K562 (cell line): Measurements from ENCODE around the gene TTLL11. TPM values are rescaled to one million over a fixed set of nuclear protein-coding genes. Genes with fewer than 3 reads are reported as not detected.

Experiments
- CBX5 ChIP-seq: IDR thresholded peaks from 2 replicates; pipeline ENCODE4 v1.6.1; 2014; ENCODE audit warnings: low read depth, borderline replicate concordance
- CTBP1 ChIP-seq: fragments of 450-650 bp; IDR thresholded peaks from 2 replicates; pipeline ENCODE4 v1.6.1; 2016; ENCODE audit warnings: borderline replicate concordance
- GABPA ChIP-seq: fragments of 200-800 bp; sonication (Bioruptor generic); conservative IDR thresholded peaks from 2 replicates; pipeline ENCODE4 v1.6.1; 2016; ENCODE audit warnings: low read depth, missing genetic modification characterization, missing compliant biosample characterization
- ID3 ChIP-seq, 2 experiments: fragments of 250-450 bp in 1 of 2; fragments of 450-650 bp in 1 of 2; sonication (Bioruptor Pico) in 1 of 2; IDR thresholded peaks; 2 replicates each; pipeline versions ENCODE4 v1.6.1 to v1.8.0; 2016 to 2021; ENCODE audit warnings: mild to moderate bottlenecking in 2 of 2, moderate library complexity in 2 of 2, missing compliant biosample characterization in 1 of 2, missing genetic modification characterization in 1 of 2
- KAT2B ChIP-seq: IDR thresholded peaks from one replicate; pipeline ENCODE4 v1.6.1; 2012; ENCODE audit warnings: low read depth, mild to moderate bottlenecking, control low read depth, inconsistent platforms, low read length, moderate library complexity
- NCOA2 ChIP-seq, 2 experiments: fragments of 450-650 bp; IDR thresholded peaks; 2 replicates each; pipeline ENCODE4 v1.6.1; 2018; ENCODE audit warnings: mild to moderate bottlenecking in 2 of 2, moderate library complexity in 1 of 2; ENCODE audit not compliant: partially characterized antibody in 2 of 2
- PKNOX1 ChIP-seq: fragments of 450-650 bp; IDR thresholded peaks from 2 replicates; pipeline ENCODE4 v1.6.1; 2016
- RBFOX2 ChIP-seq: fragments of 200-400 bp; formaldehyde crosslinking; IDR thresholded peaks from 2 replicates; pipeline ENCODE4 v1.6.1; 2017; ENCODE audit warnings: low read depth, mild to moderate bottlenecking, low read length, moderate library complexity
- SAFB ChIP-seq: fragments of 200-400 bp; formaldehyde crosslinking; IDR thresholded peaks from 2 replicates; pipeline ENCODE4 v1.6.1; 2017; ENCODE audit warnings: low read depth, low read length, borderline replicate concordance
- TBL1XR1 ChIP-seq, 2 experiments: IDR thresholded peaks; 2 replicates each; pipeline ENCODE4 v1.6.1; 2012; ENCODE audit warnings: improper control_type of control experiment in 2 of 2, low read length in 2 of 2, mild to moderate bottlenecking in 1 of 2
- ZNF699 ChIP-seq: fragments of 250-450 bp; sonication (Bioruptor Pico); IDR thresholded peaks from 2 replicates; pipeline ENCODE4 v1.8.0; 2021; ENCODE audit warnings: mild to moderate bottlenecking, moderate library complexity; ENCODE audit not compliant: insufficient replicate concordance
- polyA plus RNA-seq, 8 experiments: library from polyadenylated mRNA; depleted of rRNA in 4 of 8; stranded (reverse) in 5 of 8; unstranded in 3 of 8; fragments of >200 nt; fragmentation: Nextera tagmentation in 2 of 8; fragmentation: Illumina TruSeq in 1 of 8; extraction: Ambion mirVana in 2 of 8; extraction: Trizol in 1 of 8; gene quantifications; 2 replicates each; pipeline versions ENCODE4 v1.2.1 to v1.2.3, GENCODE V29; 2011 to 2014; ENCODE audit warnings: inconsistent platforms in 1 of 8, missing spikeins in 1 of 8
- total RNA-seq, 7 experiments: library from RNA; depleted of rRNA in 6 of 7; stranded (reverse); fragments of >200 nt in 6 of 7; fragmentation: Illumina TruSeq in 2 of 7; extraction: Trizol in 2 of 7; gene quantifications; 2 replicates each; pipeline versions ENCODE4 v1.2.1 to v1.2.3, GENCODE V29; 2011 to 2021; ENCODE audit warnings: low replicate concordance in 1 of 7
- TF ChIP-seq, protein P1 (sequence below): fragments of 450-650 bp; IDR thresholded peaks from 2 replicates; pipeline ENCODE4 v1.6.1; 2016; ENCODE audit warnings: low read depth
- TF ChIP-seq, protein P2 (sequence below): sonication (generic); formaldehyde crosslinking; IDR thresholded peaks from 2 replicates; pipeline ENCODE4 v1.9.0; 2022; ENCODE audit warnings: mild to moderate bottlenecking, missing genetic modification reagents

Gene TTLL11
- total and polyA plus RNA-seq, 9 of the 15 experiments (the other 6 are each of a cell fraction or from before 2014, with no cell fraction given) = 0.83 to 4.4 (median 2.7) TPM

DNA sequence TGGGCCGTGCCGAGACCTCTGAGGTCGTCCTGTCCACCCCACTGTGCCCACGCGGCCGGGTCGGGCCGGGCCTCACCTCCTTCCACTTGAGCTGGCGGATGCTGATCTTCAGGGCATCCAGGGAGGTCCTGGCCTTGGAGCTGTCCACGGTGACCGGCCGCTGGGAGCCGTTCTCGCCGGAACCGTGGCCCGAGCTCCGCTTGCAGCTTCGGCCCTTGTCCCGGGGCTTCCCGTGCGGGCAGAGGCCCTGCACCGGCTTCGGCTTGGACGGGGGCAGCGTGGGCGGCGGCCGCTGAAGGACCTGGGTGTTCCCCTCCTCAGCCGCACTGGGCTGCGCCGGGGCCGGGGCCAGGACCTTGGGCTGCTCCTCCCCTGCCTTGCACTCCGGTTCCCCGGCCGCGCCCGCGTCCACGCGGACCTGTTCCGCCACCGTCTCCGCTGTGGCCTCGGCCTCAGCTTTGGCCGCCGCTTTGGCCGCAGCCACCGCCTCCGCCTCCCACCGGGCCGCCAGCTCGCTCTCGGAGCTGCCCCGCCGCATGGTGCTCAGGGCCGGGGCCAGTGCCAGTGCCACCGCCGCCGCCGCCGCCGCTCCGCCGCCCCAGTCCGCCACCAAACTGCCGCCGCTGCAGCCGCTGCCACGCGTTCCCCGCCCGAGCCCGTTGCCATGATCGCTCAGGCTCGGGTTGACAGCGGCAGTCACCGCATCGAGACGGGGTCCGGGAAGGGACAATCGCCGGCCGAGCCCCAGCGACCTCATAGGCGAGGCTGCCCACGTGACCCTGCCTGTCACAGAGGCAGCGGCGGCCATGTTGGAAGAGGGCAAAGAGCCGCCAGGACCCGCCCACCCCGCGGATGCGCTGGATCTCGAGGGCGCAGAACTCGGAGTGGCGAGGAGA is at the start of gene TTLL11 (continued):
- TF ChIP-seq CTBP1 (peak; percentile 85; the same call in 1 of the 2 replicates), NCOA2 (IDR thresholded peaks at IDR 0.05; ENCODE audit: partially characterized antibody in 2 of 2) (no peak), ID3 (CRISPR knock-in tag; IDR thresholded peaks at IDR 0.05) (no peak), ID3 (tag; IDR thresholded peaks at IDR 0.05) (no peak), TBL1XR1 (IDR thresholded peaks at IDR 0.05; ENCODE audit: low read length in 2 of 2) (peak in 1 of 2 experiments; percentile 72; a peak in 2 of 4 replicates), ZNF699 (CRISPR knock-in tag) (no peak), CBX5 (no peak), PKNOX1 (peak; percentile 87), KAT2B (no peak), SAFB (peak; percentile 77; the same call in 1 of the 2 replicates), RBFOX2 (peak; percentile 85), GABPA (tag) (no peak)
- TF ChIP-seq, protein P1, sequence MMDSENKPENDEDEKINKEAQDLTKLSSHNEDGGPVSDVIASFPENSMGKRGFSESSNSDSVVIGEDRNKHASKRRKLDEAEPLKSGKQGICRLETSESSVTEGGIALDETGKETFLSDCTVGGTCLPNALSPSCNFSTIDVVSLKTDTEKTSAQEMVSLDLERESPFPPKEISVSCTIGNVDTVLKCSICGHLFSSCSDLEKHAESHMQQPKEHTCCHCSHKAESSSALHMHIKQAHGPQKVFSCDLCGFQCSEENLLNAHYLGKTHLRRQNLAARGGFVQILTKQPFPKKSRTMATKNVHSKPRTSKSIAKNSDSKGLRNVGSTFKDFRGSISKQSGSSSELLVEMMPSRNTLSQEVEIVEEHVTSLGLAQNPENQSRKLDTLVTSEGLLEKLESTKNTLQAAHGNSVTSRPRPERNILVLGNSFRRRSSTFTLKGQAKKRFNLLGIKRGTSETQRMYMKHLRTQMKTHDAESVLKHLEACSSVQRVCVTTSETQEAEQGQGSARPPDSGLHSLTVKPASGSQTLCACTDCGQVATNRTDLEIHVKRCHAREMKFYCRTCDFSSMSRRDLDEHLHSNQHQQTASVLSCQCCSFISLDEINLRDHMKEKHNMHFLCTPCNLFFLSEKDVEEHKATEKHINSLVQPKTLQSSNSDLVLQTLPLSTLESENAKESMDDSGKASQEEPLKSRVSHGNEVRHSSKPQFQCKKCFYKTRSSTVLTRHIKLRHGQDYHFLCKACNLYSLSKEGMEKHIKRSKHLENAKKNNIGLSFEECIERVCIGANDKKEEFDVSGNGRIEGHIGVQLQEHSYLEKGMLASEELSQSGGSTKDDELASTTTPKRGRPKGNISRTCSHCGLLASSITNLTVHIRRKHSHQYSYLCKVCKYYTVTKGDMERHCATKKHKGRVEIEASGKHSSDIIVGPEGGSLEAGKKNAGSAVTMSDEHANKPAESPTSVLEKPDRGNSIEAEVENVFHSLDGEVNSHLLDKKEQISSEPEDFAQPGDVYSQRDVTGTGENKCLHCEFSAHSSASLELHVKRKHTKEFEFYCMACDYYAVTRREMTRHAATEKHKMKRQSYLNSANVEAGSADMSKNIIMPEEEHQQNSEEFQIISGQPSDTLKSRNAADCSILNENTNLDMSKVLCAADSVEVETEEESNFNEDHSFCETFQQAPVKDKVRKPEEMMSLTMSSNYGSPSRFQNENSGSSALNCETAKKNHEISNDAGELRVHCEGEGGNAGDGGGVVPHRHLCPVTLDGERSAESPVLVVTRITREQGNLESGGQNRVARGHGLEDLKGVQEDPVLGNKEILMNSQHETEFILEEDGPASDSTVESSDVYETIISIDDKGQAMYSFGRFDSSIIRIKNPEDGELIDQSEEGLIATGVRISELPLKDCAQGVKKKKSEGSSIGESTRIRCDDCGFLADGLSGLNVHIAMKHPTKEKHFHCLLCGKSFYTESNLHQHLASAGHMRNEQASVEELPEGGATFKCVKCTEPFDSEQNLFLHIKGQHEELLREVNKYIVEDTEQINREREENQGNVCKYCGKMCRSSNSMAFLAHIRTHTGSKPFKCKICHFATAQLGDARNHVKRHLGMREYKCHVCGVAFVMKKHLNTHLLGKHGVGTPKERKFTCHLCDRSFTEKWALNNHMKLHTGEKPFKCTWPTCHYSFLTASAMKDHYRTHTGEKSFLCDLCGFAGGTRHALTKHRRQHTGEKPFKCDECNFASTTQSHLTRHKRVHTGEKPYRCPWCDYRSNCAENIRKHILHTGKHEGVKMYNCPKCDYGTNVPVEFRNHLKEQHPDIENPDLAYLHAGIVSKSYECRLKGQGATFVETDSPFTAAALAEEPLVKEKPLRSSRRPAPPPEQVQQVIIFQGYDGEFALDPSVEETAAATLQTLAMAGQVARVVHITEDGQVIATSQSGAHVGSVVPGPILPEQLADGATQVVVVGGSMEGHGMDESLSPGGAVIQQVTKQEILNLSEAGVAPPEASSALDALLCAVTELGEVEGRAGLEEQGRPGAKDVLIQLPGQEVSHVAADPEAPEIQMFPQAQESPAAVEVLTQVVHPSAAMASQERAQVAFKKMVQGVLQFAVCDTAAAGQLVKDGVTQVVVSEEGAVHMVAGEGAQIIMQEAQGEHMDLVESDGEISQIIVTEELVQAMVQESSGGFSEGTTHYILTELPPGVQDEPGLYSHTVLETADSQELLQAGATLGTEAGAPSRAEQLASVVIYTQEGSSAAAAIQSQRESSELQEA = peak; percentile 97
- TF ChIP-seq, protein P2, sequence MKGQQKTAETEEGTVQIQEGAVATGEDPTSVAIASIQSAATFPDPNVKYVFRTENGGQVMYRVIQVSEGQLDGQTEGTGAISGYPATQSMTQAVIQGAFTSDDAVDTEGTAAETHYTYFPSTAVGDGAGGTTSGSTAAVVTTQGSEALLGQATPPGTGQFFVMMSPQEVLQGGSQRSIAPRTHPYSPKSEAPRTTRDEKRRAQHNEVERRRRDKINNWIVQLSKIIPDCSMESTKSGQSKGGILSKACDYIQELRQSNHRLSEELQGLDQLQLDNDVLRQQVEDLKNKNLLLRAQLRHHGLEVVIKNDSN (CRISPR knock-in tag) = peak; percentile 99
